Activated CD4-positive, alpha-beta T cell treated with anti-CD3 and anti-CD28 coated beads for 4 hours (primary cell): ENCODE measurements around the gene TNP2.
A peak's percentile ranks its signal among the peaks of the same experiment; 100 is the strongest.
"Not testable (repeated sequence)": the region's sequence is repeated elsewhere in the genome, so short reads cannot be mapped to it uniquely, and the experiment has no call there.

ENCODE experiments used
- DNase-seq, 2 donors: peaks; one replicate each; pipeline ENCODE4 v3.0.0-alpha.2; 2020

TNP2 gene

DNA sequence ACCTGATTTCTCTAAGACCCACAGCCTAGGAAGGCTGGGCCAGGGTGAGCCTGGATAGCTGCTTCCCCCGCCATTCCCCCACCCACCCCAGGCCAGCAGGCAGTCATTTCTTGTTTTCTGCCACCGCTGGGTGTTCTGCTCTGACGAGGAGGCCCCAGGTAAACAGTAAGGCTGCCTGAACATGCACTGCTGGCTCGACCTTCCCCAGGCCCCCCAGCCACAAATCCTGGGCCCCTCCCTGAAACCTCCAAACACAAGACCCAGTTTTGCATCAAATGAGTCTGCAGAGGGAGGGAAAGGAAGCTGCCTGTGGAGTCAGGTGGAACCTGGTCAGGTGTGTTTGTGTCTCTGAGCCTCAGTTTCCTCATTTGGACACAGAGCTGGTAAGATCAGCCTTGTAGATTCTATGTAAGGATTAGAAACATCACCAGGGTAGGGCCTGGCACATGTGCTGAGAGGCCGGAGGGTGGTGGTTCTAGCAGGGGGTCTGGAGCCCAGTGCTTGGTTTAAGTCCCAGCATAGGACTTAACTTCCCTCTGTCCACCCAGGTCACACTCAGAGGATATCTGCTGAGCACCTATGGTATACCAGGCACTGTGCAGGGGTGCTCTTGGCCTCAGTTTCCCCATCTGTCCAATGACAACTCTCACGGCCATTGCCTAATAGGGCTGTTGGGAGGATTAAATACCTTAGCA lies 30.9 kb upstream of the TNP2 start:
- DNase-seq = no peak

DNA sequence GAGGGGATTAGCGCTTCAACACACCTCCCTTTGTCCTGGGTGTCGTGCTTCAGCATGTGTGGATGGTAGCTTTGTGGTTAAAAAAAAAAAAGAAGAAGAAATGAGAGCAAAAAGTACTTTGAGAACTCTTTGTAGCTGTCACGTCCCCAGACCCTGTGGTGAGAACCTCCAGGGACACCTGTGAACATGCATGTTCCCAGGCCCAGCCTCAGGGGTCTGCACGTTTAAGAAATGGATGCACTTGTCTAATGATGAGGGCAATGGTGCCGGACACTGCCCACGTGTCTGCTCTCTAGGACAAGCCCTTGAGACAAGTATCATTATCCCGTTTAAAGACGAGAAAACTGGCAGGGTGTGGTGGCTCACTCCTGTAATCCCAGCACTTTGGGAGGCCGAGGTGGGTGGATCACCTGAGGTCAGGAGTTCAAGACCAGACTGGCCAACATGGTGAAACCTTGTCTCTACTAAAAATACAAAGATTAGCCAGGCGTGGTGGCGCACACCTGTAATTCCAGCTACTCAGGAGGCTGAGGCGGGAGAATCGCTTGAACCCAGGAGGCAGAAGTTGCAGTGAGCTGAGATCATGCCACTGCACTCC lies 29.9 kb upstream of the TNP2 start:
- DNase-seq = not testable (repeated sequence)

DNA sequence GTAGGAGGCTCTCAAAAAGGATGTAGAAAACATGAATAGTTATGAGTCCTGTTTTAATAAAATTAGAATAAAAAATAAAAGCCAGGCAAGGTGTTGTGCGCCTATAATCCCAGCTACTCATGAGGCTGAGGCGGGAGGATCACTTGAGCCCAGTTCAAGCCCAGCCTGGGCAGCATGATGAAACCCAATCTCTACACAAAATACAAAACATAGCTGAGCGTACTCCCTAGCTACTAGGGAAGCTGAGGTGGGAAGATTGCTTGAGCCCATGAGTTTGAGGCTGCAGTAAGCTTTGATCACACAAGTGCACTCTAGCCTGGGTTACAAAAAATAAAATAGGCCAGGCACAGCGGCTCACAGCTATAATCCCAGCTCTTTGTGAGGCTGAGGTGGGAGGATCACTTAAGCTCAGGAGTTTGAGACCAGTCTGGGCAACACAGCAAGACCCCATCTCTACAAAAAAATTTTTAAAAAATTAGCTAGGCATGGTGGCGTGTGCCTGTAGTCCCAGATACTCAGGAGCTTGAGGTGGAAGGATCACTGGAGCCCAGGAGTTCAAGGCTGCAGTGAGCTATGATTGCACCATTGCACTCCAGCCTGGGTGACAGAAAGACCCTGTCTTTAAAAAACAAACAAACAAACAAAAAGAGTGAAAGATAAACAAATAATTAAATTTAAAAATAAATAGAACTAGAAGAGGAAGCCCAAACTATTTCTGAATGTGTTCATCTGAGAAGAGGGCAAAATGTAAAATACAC lies 29.2 kb upstream of the TNP2 start:
- no peak for DNase-seq

DNA sequence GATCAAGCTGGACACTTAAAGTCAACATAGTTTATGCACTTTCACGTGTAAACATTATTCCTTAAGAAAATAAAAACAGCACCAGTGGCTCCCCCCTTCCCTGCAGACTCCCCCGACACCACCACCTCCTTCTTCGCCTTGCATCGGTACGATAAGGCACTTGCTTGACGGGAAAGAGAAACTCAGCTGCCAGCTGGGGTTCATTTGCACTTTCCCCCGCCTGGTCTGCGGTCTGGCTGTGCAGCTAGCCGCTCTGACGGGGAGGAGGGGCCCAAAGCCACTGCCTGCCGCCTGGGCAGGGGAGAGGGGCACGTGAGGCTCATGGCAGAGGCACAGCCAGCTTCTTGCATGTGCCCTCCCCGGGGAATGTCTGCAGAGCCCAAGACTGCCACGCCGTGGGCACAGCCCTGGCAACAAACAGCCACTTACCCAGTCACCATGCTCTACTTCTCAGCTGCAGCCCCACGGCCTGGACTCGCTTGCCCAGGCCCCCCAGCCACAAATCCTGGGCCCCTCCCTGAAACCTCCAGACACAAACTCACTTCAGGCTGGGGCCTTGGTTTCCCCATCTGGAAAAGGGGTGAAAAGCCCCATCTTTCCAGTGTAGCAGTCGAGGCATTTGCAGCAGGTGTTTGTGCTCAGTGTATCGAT lies 28.5 kb upstream of the TNP2 start:
- peak; percentile 53 to 62 for DNase-seq

DNA sequence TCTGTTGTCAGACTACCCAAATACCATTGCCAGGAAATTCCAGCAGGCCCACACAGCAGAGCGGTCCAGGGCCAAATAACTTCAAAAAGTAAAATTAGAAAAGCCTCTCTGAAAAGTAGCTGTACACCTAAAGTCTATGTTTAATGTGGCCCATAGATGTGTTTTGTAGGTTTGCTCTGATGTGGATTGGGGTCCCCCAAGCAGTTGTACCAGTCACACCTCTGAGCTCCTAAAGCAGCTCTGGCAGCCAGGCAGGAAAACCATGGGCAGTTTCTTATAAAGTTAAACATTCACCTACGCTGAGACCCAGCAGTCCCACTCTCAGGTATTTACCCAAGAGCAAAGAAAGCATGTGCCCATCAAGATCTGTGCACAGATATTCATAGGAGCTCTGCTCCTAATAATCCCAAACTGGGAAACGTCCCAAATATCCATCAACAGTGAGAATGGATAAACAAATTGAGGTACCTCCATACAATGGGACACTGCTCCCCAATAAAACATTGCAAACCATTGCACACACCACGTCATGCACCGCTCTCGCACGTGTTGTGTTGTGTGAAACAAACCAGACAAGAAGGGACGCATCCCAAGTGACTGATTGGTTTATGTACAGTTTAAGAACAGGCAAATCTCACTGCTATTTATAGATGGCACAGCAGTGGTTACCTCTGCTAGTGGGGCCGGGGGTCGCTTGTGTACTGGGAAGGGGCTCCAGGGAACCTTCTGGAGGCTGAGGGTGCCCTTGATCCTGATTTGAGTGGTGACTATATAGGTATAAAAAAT lies 27.8 kb upstream of the TNP2 start:
- DNase-seq = no peak

DNA sequence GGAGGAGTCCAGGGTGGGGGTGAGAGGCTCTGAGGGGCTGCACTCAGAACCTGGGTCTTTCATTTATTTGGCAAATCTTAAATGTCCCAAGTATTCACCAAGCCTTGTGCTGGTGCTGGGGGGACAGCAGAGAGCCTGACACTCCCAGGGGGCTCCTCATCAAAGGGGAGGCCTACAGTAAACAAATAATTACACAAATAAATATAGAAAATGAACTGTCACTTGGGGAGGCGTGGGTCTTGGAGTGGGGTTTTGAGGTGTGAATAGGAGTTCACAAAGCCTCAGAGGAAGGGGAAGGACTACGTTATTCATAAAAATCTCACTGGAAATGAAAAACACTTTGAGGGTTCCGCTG lies 27.2 kb upstream of the TNP2 start:
- no peak for DNase-seq

DNA sequence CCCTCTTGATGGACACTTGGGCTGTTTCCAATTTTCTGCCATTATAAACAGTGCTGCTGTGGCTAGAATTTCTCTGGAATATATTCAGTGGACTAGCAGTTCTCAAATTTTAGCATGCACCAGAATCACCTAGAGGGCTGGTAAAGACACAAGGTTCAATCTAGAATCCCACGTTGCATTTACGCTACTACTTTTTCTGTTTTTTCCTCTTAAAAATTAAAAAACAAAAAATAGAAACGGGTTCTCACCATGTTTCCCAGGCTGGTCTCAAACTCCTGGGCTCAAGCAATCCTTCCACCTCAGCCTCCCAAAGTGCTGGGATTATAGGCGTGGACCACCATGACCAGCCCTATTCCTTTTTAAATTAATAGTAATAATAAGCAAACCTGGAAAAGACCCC lies 26.5 kb upstream of the TNP2 start:
- no peak for DNase-seq

DNA sequence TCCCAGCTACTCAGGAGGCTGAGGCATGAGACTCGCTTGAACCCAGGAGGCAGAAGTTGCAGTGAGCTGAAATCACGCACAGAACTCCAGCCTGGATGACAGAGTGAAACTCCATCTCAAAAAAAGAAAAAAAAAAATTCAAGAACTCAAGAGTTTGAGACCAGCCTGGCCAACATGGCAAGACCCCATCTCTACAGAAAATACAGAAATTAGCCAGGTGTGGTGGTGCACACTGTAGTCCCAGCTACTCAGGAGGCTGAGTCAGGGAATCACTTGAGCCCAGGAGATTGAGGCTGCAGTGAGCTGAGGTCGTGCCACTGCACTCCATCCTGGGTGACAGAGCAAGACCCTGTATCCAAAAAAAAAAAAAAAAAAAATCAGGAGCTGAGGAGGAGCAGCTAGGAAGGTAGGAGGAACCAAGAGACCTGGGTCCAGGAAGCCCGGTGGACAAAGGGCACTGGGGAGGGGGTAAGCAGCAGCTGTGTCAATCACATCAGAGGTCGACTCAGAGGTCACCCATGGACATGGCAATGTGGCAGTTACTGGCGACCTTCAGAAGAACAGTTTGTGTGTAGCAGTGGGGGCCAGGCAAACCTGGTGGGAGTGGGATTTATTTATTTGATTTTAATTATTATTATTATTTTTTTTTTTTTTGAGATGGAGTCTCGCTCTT lies 23.1 kb upstream of the TNP2 start:
- no peak for DNase-seq

DNA sequence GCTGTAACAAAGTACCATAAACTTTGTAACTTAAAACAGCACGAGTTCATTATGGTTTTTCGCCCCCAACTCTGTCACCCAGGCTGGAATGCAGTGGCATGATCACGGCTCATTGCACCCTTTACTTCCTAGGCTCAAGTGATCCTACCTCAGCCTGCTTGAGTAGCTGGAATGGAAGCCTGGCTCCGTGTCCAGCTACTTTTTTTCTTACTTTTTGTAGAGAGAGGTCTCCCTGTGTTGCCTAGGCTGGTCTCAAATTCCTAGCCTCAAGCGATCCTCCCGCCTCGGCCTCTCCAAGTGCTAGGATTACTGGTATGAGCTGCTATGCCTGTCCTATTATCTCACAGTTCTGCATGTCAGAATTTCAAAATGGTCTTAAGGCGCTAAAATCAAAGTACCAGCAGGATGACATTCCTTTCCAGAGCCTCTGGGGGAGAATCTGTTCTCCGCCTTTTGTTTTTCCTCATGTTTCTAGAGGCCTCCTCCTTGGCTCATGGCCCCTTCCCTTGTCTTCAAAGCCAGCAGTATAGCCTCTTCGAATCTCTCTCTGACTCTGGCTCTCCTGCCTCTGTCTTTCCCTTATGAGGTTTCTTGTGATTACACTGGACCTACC lies 22.1 kb upstream of the TNP2 start:
- DNase-seq = no peak

DNA sequence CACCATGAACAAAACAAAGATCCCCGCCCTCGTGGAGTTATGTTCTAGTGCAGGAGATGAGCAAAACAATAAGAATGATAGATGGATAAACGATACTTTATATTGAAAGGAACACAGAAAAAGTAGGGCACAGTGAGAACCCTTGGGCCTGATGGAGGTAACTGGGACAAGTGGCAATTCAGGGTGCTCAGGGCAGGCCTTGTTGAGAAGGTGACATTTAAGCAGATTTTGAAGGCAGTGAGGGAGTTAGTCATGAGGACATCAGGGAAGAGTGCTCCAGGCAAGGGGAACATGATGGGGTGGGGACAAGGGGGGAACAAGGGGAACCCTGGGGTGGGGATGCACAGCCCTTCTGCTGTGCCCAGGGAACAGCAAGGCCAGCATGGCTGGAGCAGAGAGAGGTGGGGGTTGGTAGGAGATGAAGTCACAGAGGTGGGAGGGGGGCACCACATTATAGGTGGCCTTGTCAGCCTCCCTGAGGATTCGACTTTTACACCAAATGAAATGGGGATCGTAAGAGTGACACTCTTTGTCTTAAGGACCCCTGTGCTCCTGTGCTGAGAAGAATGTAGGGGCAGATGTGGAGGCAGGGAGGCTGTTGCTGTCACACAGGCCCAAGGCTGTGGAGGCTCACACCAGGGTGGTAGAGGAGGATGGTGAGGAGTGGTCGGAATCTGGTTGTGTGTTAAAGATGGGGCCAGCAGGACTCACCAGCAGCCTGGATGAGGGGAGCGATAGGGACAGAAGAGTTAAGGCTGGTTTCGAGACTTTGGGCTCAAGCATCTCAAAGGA lies 21.2 kb upstream of the TNP2 start:
- no peak for DNase-seq

DNA sequence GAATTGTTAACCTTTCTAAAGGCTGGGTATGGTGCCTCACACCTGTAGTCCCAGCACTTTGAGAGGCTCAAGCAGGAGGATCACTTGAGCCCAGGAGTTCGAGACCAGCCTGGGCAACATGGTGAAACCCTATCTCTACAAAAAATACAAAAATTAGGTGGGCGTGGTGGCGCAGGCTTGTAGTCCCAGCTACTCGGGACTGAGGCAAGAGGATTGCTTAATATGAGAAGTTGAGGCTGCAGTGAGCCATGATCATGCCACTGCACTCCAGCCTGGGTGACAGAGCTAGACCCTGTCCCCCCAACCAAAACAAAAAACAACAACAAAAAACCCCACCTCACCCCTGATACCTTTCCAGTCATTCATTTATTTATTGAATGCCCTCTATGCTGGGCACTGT lies 20.6 kb upstream of the TNP2 start:
- not testable (repeated sequence) for DNase-seq

DNA sequence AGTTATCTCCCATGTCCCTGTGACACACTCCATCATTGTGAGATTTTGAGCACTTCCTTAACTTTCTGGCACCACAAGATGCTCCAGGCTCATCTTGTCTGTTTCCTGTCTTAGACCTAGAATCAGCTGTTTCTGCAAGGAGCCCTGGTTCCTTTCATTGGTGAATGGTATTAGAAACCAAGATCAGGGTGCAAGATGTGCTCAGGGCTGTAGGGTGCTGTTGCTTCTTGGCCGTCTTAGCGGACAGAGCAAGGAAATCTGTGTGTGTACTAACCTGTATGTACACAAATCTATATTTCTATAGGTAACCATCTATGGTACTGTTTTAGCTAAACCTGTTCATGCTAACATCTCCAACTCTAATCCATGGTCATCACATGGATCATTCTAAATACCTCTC lies 20.1 kb upstream of the TNP2 start:
- DNase-seq = no peak

DNA sequence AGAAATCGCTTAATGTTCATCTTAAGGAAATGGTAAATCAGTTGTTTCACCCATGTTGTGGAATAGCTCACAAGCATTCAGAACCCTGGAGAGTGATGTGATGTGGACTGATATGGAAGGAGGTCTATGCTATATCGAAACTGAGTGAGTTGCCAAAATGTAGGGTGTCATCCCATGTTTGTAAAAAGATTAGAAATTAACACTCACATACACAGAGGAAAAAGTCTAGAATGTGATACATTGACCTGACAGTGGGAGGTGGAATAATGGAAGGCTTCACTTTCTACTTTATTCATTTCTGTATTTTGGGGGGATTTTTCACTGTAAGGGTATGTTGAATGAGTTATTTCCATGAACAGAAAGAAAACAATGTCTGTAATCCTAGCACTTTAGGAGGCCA lies 16.7 kb upstream of the TNP2 start:
- DNase-seq = no peak

DNA sequence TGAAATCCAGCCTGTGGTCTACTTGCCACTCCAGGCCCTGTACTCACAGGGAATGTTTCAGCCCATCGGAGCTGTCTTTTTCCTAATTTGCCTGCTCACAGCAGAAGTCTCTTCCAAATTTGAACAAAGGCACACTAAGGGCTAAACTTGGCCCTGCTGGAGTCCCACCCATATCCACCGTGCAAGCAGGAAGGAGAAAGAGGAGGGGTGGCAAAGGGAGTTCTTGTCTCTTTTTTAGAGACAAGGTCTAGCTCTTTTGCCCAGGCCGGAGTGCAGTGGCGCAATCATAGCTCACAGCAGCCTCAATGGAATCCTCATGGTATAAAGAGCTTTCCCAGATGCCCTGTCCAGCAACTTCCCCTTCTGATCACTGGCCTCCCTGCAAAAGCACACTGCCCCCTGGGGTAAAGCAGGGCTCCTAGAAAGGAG lies 14.7 kb upstream of the TNP2 start:
- DNase-seq = no peak

DNA sequence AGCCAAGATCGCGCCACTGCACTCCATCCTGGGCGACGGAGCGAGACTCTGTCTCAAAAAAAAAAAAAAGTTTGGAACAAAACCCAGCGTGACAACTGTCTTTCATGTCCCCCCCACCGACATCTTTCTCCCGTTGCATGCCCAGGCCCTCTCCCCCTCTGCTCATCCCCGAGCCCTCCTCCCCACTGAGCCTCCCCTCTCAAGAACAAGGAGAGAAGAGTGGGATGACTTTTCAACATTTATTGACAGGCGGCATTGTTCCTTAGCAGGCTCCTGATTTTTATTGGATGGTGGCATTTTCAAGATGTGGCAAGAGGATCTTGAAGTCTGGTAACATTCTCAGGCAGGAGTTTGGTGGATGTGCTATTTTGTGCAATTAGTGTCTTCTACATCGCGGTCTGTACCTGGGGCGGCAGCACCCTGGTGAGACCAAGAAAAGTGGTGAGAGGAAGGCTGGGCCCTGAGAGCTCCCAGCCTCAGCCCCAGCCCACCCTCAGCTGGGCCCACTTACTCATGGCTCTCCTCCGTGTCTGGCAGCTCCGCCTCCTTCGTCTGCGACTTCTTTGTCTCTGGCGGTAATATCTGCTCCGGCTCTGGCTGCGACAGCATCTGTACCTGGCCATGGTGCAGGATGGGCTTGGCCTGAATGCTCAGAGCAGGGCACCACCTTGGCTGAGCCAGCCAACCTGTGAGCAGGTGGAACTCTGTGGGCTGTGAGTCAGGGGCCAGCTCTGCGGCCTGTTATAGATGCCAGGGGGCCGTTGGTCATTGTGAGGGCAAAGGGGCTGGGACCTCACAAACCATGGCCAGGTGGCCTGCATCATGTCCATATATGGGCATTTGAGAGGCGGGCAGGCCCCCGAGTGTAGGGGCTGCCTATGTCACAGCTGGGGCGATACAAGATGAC lies 11.7 kb upstream of the TNP2 start, which contains the start of gene PRM1:
Gene PRM1, minus strand, starts transcription at position 715 of the 907 bp plus-strand sequence. Its CDS starts 92 bp downstream, at position 623.
- no peak for DNase-seq

DNA sequence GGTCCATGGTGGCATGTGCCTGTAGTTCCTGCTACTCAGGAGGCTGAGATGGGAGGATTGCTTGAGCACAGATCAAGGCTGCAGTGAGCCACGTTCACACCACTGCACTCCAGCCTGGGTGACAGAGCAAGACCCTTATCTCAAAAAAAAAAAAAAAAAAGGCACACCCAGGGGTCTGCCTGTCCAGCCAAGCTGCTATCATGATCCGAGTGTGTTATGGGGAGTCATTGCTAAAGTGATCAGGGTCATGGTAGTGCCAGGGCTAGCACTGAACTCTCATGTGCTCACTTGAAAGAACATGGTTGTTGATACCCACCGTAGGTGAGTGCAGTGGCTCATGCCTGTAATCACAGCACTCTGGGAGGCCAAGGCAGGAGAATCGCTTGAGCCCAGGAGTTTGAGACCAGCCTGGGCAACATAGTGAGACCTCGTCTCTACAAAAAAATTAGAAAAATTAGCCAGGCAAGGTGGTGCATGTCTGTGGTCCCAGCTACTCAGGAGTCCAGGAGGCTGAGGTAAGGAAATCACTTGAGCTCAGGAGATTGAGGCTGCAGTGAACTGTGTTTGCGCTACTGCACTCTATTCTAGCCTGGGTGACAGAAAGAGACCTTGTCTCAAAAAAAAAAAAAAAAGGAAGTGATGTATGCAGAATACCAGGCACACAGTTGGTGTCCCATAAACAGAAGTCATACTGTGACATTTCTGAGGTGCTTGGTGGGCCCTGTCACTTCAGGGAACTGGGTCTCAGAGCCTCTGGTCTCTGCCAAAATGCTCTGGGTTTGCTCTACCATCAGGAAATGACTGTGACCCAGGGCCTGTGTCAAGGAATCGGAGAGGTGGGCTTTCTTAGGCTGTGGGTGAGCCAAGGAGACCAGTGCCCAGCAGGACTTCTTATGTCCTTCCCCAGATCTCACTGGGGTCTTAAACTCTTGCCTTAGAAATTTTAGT lies 9.8 kb upstream of the TNP2 start:
- no peak for DNase-seq

DNA sequence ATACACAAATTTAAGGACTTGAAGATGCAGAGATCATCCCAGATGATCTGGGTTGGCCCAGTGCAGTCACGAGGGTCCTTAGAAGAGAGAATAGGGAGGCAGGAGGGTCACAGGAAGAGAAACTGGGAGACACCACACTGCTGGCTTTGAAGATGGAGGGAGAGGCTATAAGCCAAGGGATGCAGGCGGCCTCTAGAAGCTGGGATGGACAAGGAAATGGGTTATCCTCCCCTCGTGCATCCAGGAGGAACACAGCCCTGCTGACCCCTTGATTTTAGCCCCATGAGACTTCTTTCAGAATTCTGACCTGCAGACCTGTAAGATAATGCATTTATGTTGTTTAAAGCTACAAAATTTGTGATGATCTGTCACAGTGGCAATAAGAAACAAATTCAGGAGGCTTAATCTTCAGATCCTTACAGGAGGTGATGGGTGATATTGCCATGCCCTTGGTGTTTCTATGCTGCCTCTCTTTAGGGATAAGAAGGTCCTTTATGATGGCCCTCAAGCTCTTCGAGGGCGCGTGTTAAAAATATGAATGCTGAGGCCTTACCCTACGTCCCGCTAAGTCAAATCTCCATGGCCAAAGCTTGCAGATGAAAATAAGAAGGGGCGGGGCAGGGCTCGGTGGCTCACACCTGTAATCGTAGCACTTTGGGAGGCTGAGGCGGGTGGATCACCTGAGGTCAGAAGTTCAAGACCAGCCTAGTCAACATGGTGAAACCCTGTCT lies 8.6 kb upstream of the TNP2 start:
- DNase-seq = no peak
